SK-N-SH (cell line): ENCODE results near the gene ZNF770. TPM values are rescaled to one million over a fixed set of nuclear protein-coding genes. Genes with fewer than 3 reads are reported as not detected.
A peak's percentile ranks its signal among the peaks of the same experiment; 100 is the strongest.

Source experiments
- CTCF ChIA-PET: fragments of 300-600, 350-600 bp; formaldehyde crosslinking; extraction: SDS; loops from one replicate; lab custom pipeline; 2021; lab: Yijun Ruan, JAX
- POLR2A ChIA-PET: fragments of 350-600 bp; sonication (Branson Sonifier 250); formaldehyde crosslinking; extraction: SDS; loops from one replicate; lab custom pipeline; 2020; ENCODE audit warnings: antibody characterized with exemption, inconsistent platforms; lab: Yijun Ruan, JAX
- DNase-seq: peaks from one replicate; pipeline ENCODE4 v3.0.0; 2012
- H2AFZ ChIP-seq: fragments of 200-600 bp; sonication (generic); 2 replicates; pipeline ENCODE4 v1.8.1; 2016; ENCODE audit warnings: antibody characterized with exemption, mild to moderate bottlenecking, low read depth
- H3F3A ChIP-seq: fragments of 200-600 bp; sonication (generic); replicated peaks from 2 replicates; pipeline ENCODE3; 2016; ENCODE audit warnings: antibody characterized with exemption, mild to moderate bottlenecking; ENCODE audit not compliant: insufficient read depth
- H3K27ac ChIP-seq, 2 experiments: fragments of 200-500 bp in 1 of 2; fragments of 200-600 bp in 1 of 2; sonication (Bioruptor generic) in 1 of 2; sonication (generic), shearing (Covaris generic) in 1 of 2; 2 replicates each; pipeline versions ENCODE4 v1.5.1 to v1.6.1; 2014 to 2016; ENCODE audit warnings: low read depth in 2 of 2, inconsistent platforms in 1 of 2, low read length in 1 of 2, mild to moderate bottlenecking in 1 of 2, mixed read lengths in 1 of 2
- H3K27me3 ChIP-seq: fragments of 200-600 bp; sonication (generic), shearing (Covaris generic); 2 replicates; pipeline ENCODE4 v1.6.1; 2016; ENCODE audit warnings: mixed run types; ENCODE audit not compliant: insufficient read depth
- H3K36me3 ChIP-seq, 2 experiments: fragments of 200-500 bp in 1 of 2; fragments of 200-600 bp in 1 of 2; sonication (Bioruptor generic) in 1 of 2; sonication (generic) in 1 of 2; replicated peaks in 1 of 2; 2 replicates each; pipeline versions ENCODE3 to v1.5.1; 2014 to 2016; ENCODE audit warnings: low read length in 1 of 2, mild to moderate bottlenecking in 1 of 2; ENCODE audit not compliant: insufficient read depth in 2 of 2, control insufficient read depth in 1 of 2
- H3K4me1 ChIP-seq, 2 experiments: fragments of 200-500 bp in 1 of 2; fragments of 200-600 bp in 1 of 2; sonication (Bioruptor generic) in 1 of 2; sonication (generic), shearing (Covaris generic) in 1 of 2; 2 replicates each; pipeline versions ENCODE4 v1.5.1 to v1.6.1; 2014 to 2016; ENCODE audit warnings: low read depth in 1 of 2, low read length in 1 of 2, mixed run types in 1 of 2; ENCODE audit not compliant: insufficient read depth in 2 of 2, control insufficient read depth in 1 of 2
- H3K4me2 ChIP-seq: fragments of 200-600 bp; sonication (generic), shearing (Covaris generic); 2 replicates; pipeline ENCODE4 v1.6.1; 2017; ENCODE audit warnings: mixed run types
- H3K4me3 ChIP-seq, 2 experiments: fragments of 200-500 bp in 1 of 2; fragments of 200-600 bp in 1 of 2; sonication (Bioruptor generic) in 1 of 2; sonication (generic), shearing (Covaris generic) in 1 of 2; 2 replicates each; pipeline versions ENCODE4 v1.5.1 to v1.8.1; 2014 to 2016; ENCODE audit warnings: low read depth in 2 of 2, inconsistent platforms in 1 of 2, low read length in 1 of 2, mild to moderate bottlenecking in 1 of 2, mixed read lengths in 1 of 2, moderate library complexity in 1 of 2
- H3K79me2 ChIP-seq: fragments of 200-600 bp; sonication (generic); 2 replicates; pipeline ENCODE4 v1.8.1; 2017; ENCODE audit warnings: mild to moderate bottlenecking; ENCODE audit not compliant: insufficient read depth
- H3K9ac ChIP-seq: fragments of 200-600 bp; sonication (generic); 2 replicates; pipeline ENCODE4 v1.6.1; 2017; ENCODE audit warnings: mixed run types
- H3K9me2 ChIP-seq: fragments of 200-600 bp; sonication (generic); 2 replicates; pipeline ENCODE4 v1.6.1; 2017; ENCODE audit warnings: mixed run types
- H3K9me3 ChIP-seq: fragments of 200-600 bp; sonication (generic); 2 replicates; pipeline ENCODE4 v1.6.1; 2017; ENCODE audit warnings: mixed run types, mild to moderate bottlenecking, moderate library complexity
- H4K20me1 ChIP-seq: fragments of 200-600 bp; sonication (generic); 2 replicates; pipeline ENCODE4 v1.6.1; 2017; ENCODE audit warnings: mild to moderate bottlenecking, mixed run types; ENCODE audit not compliant: insufficient read depth
- CTCF ChIP-seq: fragments of 200-600 bp; sonication (generic); IDR thresholded peaks from 2 replicates; pipeline ENCODE4 v1.6.1; 2017; ENCODE audit warnings: antibody characterized with exemption, mild to moderate bottlenecking, moderate library complexity
- EP300 ChIP-seq, 2 experiments: IDR thresholded peaks; 2 replicates each; pipeline versions ENCODE4 v1.4.0 to v1.6.1; 2012; ENCODE audit warnings: borderline replicate concordance in 1 of 2, low read depth in 1 of 2, low read length in 1 of 2
- FOSL2 ChIP-seq: IDR thresholded peaks from 2 replicates; pipeline ENCODE4 v1.4.0; 2012; ENCODE audit warnings: low read depth, mild to moderate bottlenecking, moderate library complexity, borderline replicate concordance
- FOXJ3 ChIP-seq: sonication (generic); formaldehyde crosslinking; IDR thresholded peaks from 2 replicates; pipeline ENCODE4 v1.5.1; 2020; ENCODE audit warnings: mild to moderate bottlenecking, missing genetic modification reagents
- GABPA ChIP-seq: IDR thresholded peaks from 2 replicates; pipeline ENCODE4 v1.4.0; 2012; ENCODE audit warnings: low read depth, mild to moderate bottlenecking
- IRF3 ChIP-seq: fragments of 150-350 bp; IDR thresholded peaks from 2 replicates; pipeline ENCODE4 v1.6.1; 2016; ENCODE audit warnings: mild to moderate bottlenecking, low read depth, low read length
- JUND ChIP-seq: IDR thresholded peaks from 2 replicates; pipeline ENCODE4 v1.4.0; 2012
- MAX ChIP-seq: IDR thresholded peaks from 2 replicates; pipeline ENCODE4 v1.4.0; 2012; ENCODE audit warnings: low read depth
- MEF2A ChIP-seq: IDR thresholded peaks from 2 replicates; pipeline ENCODE4 v1.4.0; 2012; ENCODE audit warnings: low read depth, borderline replicate concordance
- MXI1 ChIP-seq: IDR thresholded peaks from 2 replicates; pipeline ENCODE4 v1.6.1; 2012; ENCODE audit warnings: mild to moderate bottlenecking, low read depth, low read length, improper control_type of control experiment
- NFIC ChIP-seq: IDR thresholded peaks from 2 replicates; pipeline ENCODE4 v1.4.0; 2012; ENCODE audit warnings: borderline replicate concordance
- NRF1 ChIP-seq: IDR thresholded peaks from 2 replicates; pipeline ENCODE4 v1.6.1; 2012; ENCODE audit warnings: low read depth, mild to moderate bottlenecking, low read length
- POLR2AphosphoS5 ChIP-seq: IDR thresholded peaks from 2 replicates; pipeline ENCODE4 v1.6.1; 2012; ENCODE audit warnings: low read depth, low read length
- RCOR1 ChIP-seq: fragments of 150-350 bp; IDR thresholded peaks from 2 replicates; pipeline ENCODE4 v1.6.1; 2017; ENCODE audit warnings: antibody characterized with exemption, low read length
- RFX5 ChIP-seq: IDR thresholded peaks from 2 replicates; pipeline ENCODE4 v1.6.1; 2012; ENCODE audit warnings: mild to moderate bottlenecking, improper control_type of control experiment, low read length
- SIN3A ChIP-seq: IDR thresholded peaks from 2 replicates; pipeline ENCODE4 v1.6.1; 2012; ENCODE audit warnings: low read depth, mild to moderate bottlenecking, low read length, moderate library complexity, borderline replicate concordance
- SMC3 ChIP-seq: IDR thresholded peaks from 2 replicates; pipeline ENCODE4 v1.6.1; 2012; ENCODE audit warnings: low read depth, low read length, improper control_type of control experiment
- TAF1 ChIP-seq: IDR thresholded peaks from 2 replicates; pipeline ENCODE4 v1.6.1; 2012; ENCODE audit warnings: low read depth, mild to moderate bottlenecking, low read length, moderate library complexity, borderline replicate concordance
- TCF12 ChIP-seq: IDR thresholded peaks from 2 replicates; pipeline ENCODE4 v1.4.0; 2012
- USF1 ChIP-seq: IDR thresholded peaks from 2 replicates; pipeline ENCODE4 v1.4.0; 2012; ENCODE audit warnings: low read depth, borderline replicate concordance
- USF2 ChIP-seq: fragments of 150-350 bp; IDR thresholded peaks from 2 replicates; pipeline ENCODE4 v1.6.1; 2017; ENCODE audit warnings: antibody characterized with exemption, low read length, low read depth, borderline replicate concordance
- YY1 ChIP-seq: IDR thresholded peaks from 2 replicates; pipeline ENCODE4 v1.4.0; 2012; ENCODE audit warnings: low read depth, mild to moderate bottlenecking
- ZBTB33 ChIP-seq: IDR thresholded peaks from 2 replicates; pipeline ENCODE4 v1.4.0; 2012; ENCODE audit warnings: low read depth, borderline replicate concordance
- WGBS: methylation state at CpG from one replicate; pipeline ENCODE4 v1.1.6; 2017; ENCODE audit warnings: low lambda C conversion rate; 5-methylcytosine and 5-hydroxymethylcytosine counted together
- polyA plus RNA-seq, 3 experiments: library from polyadenylated mRNA; depleted of rRNA; stranded (reverse); fragments of >200 nt; gene quantifications; 2 replicates each; pipeline ENCODE4 v1.2.3, GENCODE V29; 2012

The ZNF770 gene
- polyA plus RNA-seq, 1 of the 3 experiments (the other 2 are of a cell fraction), result 3.8 TPM

GRCh38 chr15:35020974-35021373, 32.9 kb upstream of the ZNF770 start (continued):
- TF ChIP-seq MXI1, result no peak
- no peak for TF ChIP-seq FOSL2
- no peak for TF ChIP-seq NFIC
- no peak for TF ChIP-seq TAF1
- no peak for TF ChIP-seq JUND
- no peak for TF ChIP-seq RFX5
- no peak for TF ChIP-seq NRF1
- TF ChIP-seq YY1, result no peak
- TF ChIP-seq TCF12, result no peak

GRCh38 chr15:35019404-35020327, 31.6 kb upstream of the ZNF770 start:
- CTCF ChIA-PET, result interaction anchor here (0.8 to 1.1 kb wide), 2 partner anchors 17 to 38 kb away, joined by 3 read pairs; no protein-coding TSS in a partner anchor
- H2AFZ ChIP-seq, result peak overlapping the region; percentile 41; the same call in 1 of the 2 replicates
- H3K4me2 ChIP-seq, result no peak overlapping the region
- POLR2A ChIA-PET, result interaction anchor here (1.6 kb wide), 1 partner anchor 31 kb away, joined by 3 read pairs; the partner anchor contains the start of gene ZNF770
- H3K27ac ChIP-seq, result no peak overlapping the region
- H3K36me3 ChIP-seq, result no peaks in the 10 kb centered on the region
- no peak for DNase-seq
- H3K4me1 ChIP-seq, result no peaks in the 10 kb centered on the region
- WGBS, result 87% methylated on average over 6 of the region's 6 CpGs
- no peak overlapping the region for H3K9ac ChIP-seq
- no peaks in the 10 kb centered on the region for H4K20me1 ChIP-seq
- TF ChIP-seq MEF2A (no peak), CTCF (no peak), SIN3A (no peak), YY1 (no peak), IRF3 (no peak), NFIC (no peak), FOXJ3 (CRISPR knock-in tag) (no peak), EP300 (IDR thresholded peaks at IDR 0.05; ENCODE audit: borderline replicate concordance in 1 of 2, low read depth in 1 of 2, low read length in 1 of 2) (no peak), ZBTB33 (no peak), MAX (no peak), RCOR1 (no peak), SMC3 (no peak), FOSL2 (no peak), JUND (no peak), USF2 (no peak), GABPA (no peak), USF1 (no peak), POLR2AphosphoS5 (no peak), NRF1 (no peak)
- H3K27me3 ChIP-seq, result no peaks in the 10 kb centered on the region
- no peaks in the 10 kb centered on the region for H3K79me2 ChIP-seq
- H3F3A ChIP-seq, result no peaks in the 10 kb centered on the region
- H3K9me3 ChIP-seq, result no peaks in the 10 kb centered on the region
- no peak overlapping the region for H3K4me3 ChIP-seq
- no peaks in the 10 kb centered on the region for H3K9me2 ChIP-seq
